ENCODE results near the gene EFCAB14.

EFCAB14 gene

GRCh38 chr1:46691997-46692790 lies 26.7 kb downstream of the EFCAB14 start:
- no peak overlapping the region for H3K4me3 ChIP-seq (ENCODE audit: low read depth, low read length)
- TF ChIP-seq CTCF (conservative IDR thresholded peaks at IDR 0.05; ENCODE audit: low read depth, low read length): no peak
- DNase-seq (ENCODE audit: low read depth): no peak

GRCh38 chr1:46690931-46691421 lies 27.9 kb downstream of the EFCAB14 start:
- TF ChIP-seq CTCF (conservative IDR thresholded peaks at IDR 0.05; ENCODE audit: low read depth, low read length): no peak
- DNase-seq (ENCODE audit: low read depth): no peak
- no peak overlapping the region for H3K4me3 ChIP-seq (ENCODE audit: low read depth, low read length)

GRCh38 chr1:46689897-46690296 lies 29.0 kb downstream of the EFCAB14 start:
- no peak overlapping the region for H3K4me3 ChIP-seq (ENCODE audit: low read depth, low read length)
- no peak for TF ChIP-seq CTCF (conservative IDR thresholded peaks at IDR 0.05; ENCODE audit: low read depth, low read length)
- no peak for DNase-seq (ENCODE audit: low read depth)

- no peak for TF ChIP-seq CTCF (conservative IDR thresholded peaks at IDR 0.05; ENCODE audit: low read depth, low read length)
- no peak for DNase-seq (ENCODE audit: low read depth)
- H3K4me3 ChIP-seq (ENCODE audit: low read depth, low read length): no peak overlapping the region
Observed at GRCh38 chr1:46689356-46689755, 29.6 kb downstream of the EFCAB14 start.

- H3K4me3 ChIP-seq (ENCODE audit: low read depth, low read length): no peak overlapping the region
- TF ChIP-seq CTCF (conservative IDR thresholded peaks at IDR 0.05; ENCODE audit: low read depth, low read length): no peak
- DNase-seq (ENCODE audit: low read depth): no peak
Observed at GRCh38 chr1:46687921-46688509, 30.9 kb downstream of the EFCAB14 start.

GRCh38 chr1:46687093-46687659 lies 31.7 kb downstream of the EFCAB14 start:
- no peak for TF ChIP-seq CTCF (conservative IDR thresholded peaks at IDR 0.05; ENCODE audit: low read depth, low read length)
- DNase-seq (ENCODE audit: low read depth): peak; percentile 58
- no peak overlapping the region for H3K4me3 ChIP-seq (ENCODE audit: low read depth, low read length)

Measured in choroid plexus epithelial cell (primary cell).